NCI-H2196 (cell line): ENCODE data around the gene SERPINA3.

Experiments used
- DNase-seq: peaks from one replicate; lab custom pipeline; 2025; ENCODE audit not compliant: unreplicated experiment; lab: John Stamatoyannopoulos, UW

The SERPINA3 gene

DNA sequence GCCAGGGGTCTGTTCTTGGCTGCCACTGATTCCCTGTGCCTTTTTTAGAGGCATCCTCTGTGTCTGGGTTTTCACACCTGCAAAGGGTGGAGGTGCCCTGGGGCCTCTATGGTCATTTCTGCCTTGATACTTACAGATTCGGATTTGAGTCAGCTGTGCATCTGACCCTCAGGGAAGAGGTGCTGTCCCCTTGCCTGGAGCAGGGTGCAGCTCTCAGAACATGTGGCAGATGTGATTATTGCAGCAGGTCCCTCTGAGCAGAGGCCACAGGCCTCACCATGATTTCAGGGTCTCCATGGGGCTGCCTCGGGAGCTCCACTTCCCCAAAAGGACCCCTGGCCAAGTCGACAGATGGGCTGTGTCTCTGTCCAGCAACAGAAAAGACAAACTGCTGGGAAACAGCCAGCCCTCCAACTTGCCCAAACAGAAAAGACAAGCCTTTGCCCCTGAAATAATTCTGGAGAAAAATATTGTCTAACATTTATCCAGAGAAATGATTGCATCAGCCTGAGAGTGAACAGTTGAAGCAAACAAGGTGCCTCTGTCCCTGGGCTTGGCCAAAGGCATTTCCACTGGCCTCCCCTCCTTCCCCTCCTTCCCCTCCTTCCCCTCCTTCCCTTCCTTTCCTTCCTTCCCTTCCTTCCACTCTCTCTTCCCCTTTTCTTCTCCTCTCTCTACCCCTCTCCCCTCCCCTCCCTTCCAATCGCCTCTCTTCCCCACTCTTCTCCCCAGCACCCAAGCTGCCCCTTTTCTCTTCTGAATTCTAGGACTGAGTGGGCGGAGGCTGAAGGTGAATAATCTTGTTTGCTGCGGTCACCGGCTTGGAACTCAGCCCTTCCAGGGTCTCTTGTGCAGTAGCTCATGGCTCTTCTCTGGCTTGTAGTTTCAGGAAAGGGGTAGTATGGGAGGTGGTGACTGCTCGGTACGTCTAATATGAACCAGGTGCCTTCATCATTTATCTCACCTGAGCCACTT lies 676 bp downstream of the SERPINA3 start:
- DNase-seq: no peak

DNA sequence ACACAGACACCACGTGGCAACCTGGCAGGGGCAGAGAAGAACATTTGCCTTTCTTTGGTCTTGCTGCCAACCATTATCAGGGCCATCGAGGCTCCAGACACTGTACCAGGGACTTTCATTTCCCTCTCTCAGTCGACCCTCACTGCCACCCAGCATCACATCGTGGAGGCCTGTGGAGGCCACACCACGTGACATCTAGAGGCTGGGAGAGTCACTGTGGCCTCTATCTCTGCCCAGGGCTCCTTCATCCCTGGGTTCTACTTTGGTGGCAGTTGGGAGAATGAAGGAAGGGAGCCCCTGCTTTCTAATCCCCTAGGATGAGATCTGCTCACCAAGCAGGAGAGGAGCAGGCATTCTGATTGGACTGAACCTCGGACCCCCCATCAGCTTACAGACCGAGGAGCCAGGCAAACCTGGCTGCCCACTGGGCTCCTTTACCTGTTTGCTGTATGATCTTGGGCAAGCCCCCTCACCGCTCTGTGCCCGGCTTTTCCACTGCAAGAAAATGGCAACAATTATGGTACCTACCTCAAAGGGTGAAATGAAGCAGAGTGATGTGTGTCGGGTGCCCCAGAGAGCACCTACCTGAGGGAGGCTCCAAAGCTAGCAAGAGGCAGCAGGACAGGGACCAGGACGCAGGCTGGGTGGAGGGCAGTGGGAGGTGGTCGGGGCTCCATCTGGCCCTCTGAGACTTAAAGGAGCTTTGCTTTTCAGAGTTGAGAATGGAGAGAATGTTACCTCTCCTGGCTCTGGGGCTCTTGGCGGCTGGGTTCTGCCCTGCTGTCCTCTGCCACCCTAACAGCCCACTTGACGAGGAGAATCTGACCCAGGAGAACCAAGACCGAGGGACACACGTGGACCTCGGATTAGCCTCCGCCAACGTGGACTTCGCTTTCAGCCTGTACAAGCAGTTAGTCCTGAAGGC lies 1.8 kb downstream of the SERPINA3 start:
- DNase-seq: no peak

DNA sequence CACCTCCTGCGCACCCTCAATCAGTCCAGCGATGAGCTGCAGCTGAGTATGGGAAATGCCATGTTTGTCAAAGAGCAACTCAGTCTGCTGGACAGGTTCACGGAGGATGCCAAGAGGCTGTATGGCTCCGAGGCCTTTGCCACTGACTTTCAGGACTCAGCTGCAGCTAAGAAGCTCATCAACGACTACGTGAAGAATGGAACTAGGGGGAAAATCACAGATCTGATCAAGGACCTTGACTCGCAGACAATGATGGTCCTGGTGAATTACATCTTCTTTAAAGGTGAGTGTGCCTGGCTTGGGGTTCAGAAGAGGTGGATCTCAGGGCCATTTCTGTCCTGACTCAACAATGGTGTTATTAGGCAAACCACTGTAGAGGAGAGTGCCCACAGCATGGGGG lies 2.6 kb downstream of the SERPINA3 start:
- no peak for DNase-seq

DNA sequence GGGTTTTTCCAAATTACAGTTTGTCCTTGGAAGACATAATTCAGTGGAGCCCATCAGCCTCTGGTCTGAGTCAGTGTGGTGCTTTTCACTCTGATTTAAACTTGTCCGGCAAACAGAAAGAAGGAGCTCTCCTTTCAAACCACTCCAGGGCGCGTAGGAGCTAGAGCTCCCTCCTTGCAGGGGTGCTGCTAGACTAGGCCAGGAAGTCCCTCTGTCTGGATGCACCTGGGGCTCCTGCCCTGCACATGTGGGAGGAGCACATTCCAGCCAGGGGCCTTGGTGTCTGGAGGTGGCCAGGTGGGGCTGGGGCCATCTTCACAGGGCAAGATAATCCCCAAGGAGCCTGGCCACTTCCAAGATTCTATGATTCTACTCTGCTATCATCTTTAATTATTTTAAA lies 3.1 kb downstream of the SERPINA3 start:
- no peak for DNase-seq

DNA sequence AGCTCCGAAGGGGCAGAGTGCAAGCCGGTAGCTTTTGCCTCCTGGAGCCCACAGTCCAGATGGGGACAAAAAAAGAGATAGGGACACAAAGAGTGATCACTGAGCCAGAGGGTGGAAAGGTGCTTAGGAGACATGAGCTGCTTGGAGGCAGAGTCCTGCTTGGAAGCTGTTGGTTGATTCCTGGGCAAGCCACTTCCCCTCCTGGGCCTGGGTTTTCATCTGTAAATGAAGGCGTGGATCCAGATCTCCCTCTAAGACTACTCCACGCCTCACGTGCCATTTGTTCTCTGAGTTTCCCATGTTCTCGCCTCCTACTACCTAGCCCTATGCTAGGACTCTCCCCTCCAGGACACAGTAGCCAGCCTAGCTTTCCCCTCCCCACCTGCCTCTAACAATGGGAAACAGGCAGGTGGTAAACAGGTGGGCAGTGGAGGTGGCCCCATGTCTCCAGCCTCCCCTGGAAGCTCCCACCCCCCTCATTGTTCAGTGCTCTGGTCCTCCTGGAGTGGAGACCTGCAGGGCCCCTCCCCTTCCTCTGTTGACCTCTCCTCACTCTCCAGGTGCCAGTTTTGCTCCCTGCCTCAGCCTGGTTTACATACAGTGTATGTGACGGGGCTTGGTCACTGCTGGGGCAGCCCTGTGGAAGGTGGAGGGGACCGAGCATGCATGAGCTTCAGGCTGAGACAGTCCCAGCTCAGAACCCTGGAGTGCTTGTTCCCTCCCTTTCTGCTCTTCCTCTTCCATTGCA lies 3.8 kb downstream of the SERPINA3 start:
- DNase-seq: no peak

DNA sequence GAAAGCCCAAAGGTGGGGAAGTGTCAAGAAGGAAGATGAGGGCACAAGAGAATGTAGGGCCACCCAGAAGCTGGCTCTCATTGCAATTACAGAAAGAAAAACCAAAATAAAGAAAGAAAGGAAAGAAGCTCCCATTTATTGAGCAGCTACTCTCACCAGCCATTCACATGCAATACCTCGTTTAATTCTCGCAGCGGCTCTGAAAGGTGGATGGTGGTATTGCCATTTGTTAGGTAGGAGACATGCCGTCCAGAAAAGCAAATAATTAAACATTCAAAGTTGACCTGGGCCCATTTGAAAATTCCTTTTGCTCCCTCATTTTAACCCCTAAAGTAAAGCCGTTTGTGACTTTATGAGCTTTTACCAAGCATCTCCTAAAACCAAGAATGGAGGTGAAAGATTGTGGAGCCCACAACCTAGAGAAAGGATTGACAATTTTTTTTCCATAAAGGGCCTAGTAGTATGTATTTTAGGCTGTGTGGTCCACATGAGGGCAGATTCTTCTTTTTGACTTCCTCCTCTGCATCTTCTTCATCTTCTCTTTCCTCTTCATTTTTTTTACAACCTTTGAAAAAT lies 5.3 kb downstream of the SERPINA3 start:
- no peak for DNase-seq

DNA sequence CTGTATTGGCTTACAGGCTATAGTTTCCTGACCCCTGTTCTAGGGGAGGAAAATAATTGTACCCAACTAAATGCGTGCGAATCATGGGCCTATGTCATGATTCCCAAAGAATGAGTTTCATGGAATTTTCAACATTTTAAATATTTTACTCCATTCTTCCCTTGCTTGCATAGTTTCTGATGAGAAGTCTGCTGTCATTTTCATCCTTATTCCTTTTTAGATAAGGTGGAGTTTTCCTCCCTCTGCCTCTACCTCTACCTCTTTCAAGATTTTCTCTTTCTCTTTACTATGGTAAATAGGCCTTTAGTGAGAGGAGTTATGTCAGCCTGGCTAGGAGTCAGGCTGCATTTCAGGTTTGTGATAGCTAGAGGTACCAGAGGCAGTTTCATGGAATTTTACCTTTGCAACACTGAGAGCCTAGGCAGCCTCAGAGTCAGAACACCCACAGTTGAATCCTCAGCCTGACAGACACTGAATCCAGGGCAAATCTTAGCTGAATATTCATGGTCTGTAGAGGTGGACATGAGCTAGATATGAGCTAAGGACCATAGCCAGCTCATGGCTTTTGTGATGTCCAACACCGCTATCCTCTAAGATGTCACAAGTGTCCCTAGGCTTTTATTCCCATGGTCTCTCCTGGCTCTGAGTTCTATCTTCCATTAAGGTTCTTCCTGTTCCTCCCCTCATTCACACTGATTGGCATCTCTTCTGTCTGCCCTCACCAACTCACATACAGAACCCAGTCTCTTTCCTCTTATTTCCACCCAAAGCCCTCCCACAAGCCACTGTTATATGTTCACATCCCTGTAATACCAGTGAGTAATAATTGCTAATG lies 6.0 kb downstream of the SERPINA3 start:
- DNase-seq: no peak

DNA sequence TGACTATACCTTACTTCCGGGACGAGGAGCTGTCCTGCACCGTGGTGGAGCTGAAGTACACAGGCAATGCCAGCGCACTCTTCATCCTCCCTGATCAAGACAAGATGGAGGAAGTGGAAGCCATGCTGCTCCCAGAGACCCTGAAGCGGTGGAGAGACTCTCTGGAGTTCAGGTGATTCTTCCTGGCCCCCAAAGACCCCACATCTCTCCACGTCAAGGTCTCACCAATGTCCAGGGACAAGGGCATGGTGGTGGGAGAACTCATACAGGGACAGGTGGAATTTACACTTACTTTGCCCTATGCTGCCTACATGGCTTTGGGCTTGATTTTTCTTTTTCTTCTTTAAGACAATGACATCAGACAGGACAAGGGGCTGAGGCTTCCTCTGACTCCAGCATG lies 7.1 kb downstream of the SERPINA3 start:
- no peak for DNase-seq

DNA sequence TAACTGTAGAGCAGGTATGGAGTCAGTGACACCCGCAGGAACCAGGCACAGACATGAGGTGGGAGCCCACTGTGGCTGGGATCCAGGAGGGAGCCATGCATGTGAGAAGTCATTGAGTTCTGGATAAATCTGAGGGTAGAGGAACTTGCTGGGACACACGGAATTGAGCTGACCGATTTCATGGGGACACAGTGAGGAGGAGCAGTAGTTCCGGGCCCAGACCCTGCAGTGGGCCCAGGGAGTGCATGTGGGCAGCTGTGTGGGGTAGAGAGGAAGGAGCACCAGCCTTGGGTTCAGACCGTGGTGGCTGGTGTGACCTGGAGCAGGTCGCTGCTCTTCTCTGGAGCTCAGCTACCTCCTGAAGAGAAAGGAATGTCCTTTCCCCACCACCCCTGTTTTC lies 8.4 kb downstream of the SERPINA3 start:
- DNase-seq: no peak

DNA sequence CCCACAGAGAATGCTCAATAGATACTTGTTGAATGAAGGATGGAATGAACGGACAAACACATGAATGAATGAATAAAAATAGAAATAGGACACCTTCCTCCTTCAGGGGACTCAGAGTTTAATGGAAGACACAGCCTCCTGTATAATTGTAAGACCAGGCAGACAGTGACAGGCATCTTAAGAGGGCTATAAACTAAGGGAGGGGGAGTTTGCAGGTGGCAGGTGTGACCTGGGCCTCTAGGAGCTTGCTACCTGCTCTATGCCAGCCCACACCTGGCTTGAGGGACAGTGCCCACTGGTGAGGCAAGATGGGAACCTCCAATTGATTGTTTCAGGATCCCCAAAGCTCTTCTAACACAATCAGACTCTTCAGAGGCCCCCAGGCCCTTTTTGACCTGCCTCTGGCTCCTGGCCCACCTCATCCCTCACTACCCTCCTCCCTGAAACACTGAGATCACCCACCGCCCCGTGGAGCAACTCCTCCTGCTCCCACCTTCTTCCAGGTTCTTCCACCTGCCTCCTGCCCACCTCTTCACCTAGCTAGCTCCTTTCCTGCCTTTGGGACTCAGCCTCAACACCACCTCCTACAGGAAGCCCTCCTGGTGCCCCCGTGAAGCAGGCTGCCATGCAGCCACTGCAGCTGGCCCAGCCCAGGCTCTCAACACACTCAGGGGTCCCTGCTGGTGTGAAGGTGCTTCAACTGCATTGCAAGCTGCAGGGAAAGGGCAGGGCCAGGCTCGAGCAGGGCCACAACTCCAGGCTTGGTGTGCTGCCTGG lies 9.4 kb downstream of the SERPINA3 start:
- no peak for DNase-seq

DNA sequence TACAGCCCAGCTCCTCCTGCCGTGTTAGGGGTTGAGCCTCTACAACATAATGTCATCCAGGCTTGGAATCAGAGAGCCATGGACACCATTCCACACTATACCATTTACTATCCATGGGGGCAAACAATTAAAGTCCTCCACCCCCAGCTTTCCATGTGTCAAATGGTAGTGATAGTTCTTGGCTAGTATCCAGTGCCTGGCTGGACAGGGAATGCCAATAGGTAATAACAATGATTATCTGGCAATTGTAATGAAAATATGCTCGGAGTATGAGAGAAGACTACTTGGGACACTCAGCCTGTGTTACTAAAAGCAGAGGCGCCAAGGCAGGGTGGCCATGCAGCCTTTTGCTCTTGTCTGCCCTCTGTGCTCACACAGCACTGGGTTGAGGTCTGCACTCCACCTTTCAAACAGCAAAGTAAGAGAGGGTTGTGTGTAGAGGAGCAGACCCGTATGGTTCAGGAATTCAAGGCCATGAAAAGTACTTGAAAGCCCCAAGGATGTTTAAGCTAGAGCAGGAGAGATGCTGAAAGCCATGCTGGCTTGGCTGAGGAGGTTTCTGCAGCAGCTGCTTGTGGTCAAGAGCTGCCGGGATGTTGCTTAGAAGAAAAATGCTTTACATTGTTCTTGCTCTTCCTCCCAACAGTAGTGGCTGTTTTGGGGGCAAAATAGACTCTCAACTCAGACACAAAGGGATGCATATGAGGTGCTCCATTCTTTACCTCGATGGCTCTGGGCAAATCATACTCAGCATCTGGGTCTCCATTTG lies 10.6 kb downstream of the SERPINA3 start:
- DNase-seq: no peak

DNA sequence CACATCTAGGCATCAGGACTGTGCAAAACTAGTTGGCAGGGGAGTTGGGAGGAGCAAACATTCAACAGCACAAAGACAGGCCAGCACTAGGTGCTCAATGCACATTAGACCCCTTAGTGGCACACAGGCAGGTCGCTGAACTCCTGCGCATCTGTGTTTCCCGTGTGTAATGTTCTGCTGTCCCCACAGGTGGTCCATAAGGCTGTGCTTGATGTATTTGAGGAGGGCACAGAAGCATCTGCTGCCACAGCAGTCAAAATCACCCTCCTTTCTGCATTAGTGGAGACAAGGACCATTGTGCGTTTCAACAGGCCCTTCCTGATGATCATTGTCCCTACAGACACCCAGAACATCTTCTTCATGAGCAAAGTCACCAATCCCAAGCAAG lies 11.2 kb downstream of the SERPINA3 start:
- no peak for DNase-seq

DNA sequence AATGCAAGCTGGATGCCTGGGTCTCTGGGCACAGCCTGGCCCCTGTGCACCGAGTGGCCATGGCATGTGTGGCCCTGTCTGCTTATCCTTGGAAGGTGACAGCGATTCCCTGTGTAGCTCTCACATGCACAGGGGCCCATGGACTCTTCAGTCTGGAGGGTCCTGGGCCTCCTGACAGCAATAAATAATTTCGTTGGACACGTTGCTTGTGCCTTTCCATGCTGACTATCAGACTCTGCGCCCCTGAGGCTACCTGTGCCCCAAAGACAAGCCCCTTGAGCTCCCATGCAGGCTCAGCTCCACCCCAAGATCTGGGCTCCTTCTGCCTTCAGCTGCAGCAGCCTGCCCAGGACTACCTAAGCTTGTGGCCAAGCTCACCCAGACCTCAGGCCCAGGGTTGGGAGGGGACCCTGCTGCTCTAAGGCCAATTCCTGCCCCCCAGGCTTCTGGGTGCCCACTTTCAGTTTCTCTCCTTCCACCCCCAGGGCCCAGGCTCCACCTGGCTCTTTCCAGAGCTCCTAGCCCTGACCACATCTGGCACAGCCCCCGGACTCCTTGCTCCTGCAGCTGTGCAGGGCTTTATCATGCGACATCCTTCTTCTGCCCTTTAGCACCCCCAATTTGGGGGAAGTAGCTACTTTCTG lies 11.8 kb downstream of the SERPINA3 start:
- DNase-seq: no peak

DNA sequence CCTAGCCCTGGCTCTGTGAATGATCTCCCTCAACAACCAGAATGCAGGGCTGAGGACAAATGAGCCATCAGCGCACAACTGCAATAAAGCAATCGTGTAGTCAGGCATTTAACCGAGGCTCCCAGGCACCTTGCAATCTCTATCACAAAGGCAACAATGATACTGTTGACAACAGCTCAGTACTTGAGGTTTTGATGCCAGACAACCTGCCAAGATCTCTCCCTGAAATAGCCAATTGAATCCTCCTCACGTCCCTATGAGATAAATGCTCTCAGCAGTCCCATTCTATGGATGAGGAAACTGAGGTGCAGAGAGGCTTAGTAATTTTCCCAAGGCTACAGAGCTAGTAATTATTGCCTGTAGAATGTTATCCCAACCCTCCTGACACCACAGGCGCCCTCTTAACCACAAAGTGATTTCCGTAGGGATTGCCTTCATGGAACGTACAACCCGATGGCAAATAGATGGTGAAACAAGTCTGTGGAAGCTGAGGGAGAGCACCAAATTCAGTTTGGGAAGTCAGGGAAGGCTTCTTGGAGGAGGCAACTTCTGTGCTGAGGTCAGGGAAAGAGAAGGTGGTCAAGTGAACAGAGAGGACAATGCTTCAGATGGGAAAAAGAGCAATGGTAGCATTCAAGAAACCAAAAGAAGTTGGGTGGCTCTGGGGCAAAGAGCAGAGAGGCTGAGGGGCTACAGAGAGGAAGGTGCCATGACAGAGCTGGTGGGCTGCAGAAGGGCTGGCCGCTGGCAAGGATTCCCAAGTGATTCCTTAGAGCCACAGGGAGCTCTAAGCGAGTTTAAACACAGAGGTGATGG lies 12.6 kb downstream of the SERPINA3 start:
- no peak for DNase-seq

DNA sequence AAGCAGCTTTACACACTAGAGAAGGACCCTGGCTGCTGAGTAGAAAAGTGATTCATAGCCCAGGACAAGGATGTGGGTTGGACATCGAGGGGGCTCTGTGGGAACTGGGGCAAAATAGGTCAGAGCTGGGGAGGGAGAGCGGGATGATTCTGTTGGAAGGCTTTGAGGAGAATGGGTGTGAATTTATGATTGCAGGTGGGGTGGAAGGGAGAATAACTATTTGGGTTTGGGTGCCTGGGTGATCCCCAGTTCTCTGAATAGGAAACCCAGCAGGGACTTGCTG lies 13.1 kb downstream of the SERPINA3 start:
- DNase-seq: no peak

DNA sequence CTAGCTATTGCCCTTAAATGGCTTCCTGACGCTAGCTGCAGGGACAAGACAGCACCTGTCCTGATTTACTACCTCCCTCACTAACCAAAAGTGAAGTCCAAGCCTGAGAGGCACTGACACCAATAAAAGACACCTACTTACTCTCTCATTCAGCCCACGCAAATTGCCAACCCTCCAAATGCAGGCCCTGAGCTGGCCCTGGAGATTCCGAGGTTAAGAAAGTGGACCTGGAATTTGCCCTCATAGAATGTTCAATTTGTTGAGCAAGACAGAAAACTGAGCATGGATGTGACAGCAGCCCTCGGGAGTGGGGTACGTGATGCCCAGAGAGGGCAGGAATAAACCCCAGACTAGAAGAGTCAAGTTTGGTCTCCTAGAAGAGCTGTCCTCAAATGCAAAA lies 16.4 kb downstream of the SERPINA3 start:
- no peak for DNase-seq

DNA sequence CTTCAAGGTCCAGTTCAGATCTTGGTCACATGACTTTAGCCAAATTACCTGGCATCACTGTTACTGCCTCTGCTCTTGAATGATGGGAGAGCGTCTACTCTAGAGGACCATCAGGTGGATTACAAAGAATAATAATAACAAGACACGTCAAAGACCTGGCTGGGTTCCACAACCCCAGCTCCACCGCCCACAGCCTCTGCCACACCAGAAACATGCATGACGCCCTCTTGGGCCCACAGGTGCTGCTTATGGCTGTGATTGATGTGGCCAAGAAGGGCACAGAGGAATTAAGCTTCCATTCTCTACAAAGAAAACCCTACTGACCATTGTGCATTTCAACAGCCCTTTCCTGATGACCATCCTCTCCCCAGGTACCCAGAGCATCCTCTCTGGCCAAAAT lies 18.2 kb downstream of the SERPINA3 start:
- DNase-seq: no peak
